BLaER1 treated with 17β-estradiol and CSF1 and Interleukin-3, amounts not matched to agents 10 nM and 100 nM (cell line): ENCODE data around the gene CIAPIN1.
"Not testable (repeated sequence)": the region's sequence is repeated elsewhere in the genome, so short reads cannot be mapped to it uniquely, and the experiment has no call there.

Experiments used
- H3K27ac ChIP-seq, 11 experiments: shearing (Covaris generic); formaldehyde crosslinking; 2 replicates each; pipeline ENCODE4 v1.8.1; 2022
- H3K27me3 ChIP-seq, 11 experiments: shearing (Covaris generic); formaldehyde crosslinking; 2 replicates each; pipeline ENCODE4 v1.8.1; 2022
- H3K36me3 ChIP-seq, 11 experiments: shearing (Covaris generic); formaldehyde crosslinking; 2 replicates each; pipeline ENCODE4 v1.8.1; 2022
- H3K4me1 ChIP-seq, 10 experiments: shearing (Covaris generic); formaldehyde crosslinking; 2 replicates each; pipeline ENCODE4 v1.8.1; 2022
- H3K4me2 ChIP-seq, 11 experiments: shearing (Covaris generic); formaldehyde crosslinking; 2 replicates each; pipeline ENCODE4 v1.8.1; 2022
- H3K4me3 ChIP-seq, 10 experiments: shearing (Covaris generic); formaldehyde crosslinking; 2 replicates each; pipeline ENCODE4 v1.8.1; 2022
- H3K9ac ChIP-seq, 11 experiments: shearing (Covaris generic); formaldehyde crosslinking; 2 replicates each; pipeline ENCODE4 v1.8.1; 2022
- H3K9me3 ChIP-seq, 11 experiments: shearing (Covaris generic); formaldehyde crosslinking; replicated peaks in 1 of 11; 2 replicates each; pipeline ENCODE4 v1.8.1; 2022
- H4K20me1 ChIP-seq, 11 experiments: shearing (Covaris generic); formaldehyde crosslinking; 2 replicates each; pipeline ENCODE4 v1.8.1; 2022
- Cebpa-rat ChIP-seq, 11 experiments: shearing (Covaris generic); IDR thresholded peaks; 2 replicates each; pipeline ENCODE4 v1.8.1; 2022

CIAPIN1 gene

DNA sequence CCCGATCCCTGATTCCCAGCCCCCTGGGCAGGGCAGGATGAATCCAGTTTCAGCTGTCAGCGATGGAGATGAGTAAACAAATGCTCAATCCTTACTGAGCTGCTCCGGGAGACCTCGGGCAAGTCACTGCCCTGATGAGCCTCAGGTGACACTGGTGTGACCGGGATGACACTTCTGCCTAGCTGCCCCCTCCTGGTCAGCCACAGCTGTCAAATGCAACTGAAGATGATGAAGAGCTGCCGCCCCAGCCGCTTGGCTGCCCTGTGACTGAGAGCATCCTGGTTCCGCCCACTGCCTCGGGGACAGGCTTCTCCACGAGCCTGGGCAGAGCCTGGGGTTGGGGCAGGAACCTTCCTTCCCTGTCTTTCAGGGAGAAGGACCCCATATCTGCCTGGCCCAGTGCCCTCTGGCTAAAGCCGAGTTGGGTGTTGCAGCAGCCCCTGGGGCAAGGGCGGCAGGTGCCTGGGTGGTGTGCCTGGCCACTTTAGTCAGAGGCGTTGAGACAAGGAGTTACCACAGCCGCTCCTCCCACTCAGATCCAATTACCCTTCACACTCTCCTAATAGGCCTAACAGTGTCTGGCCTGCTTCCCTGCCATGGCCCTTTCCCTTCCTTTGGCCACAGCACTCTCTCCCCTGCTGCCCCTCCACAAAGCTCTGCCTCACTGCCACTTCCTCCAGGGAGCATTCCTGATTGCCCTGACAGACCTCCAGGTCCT is 37.2 kb downstream of the CIAPIN1 start:
- Histone ChIP-seq H4K20me1 (no peaks in the 10 kb centered on the region; a peak in 1 of 22 replicates), H3K9me3 (no peaks in the 10 kb centered on the region), H3K36me3 (no peaks in the 10 kb centered on the region), H3K27me3 (no peaks in the 10 kb centered on the region), H3K4me2 (peak overlapping the region in 10 of 11 experiments; percentile 62 to 81 (median 67); a peak in 20 of 22 replicates), H3K4me3 (no peak overlapping the region), H3K9ac (no peak overlapping the region), H3K4me1 (peaks cover 47 to 86% (median 66%) of the 10 kb centered on the region in 10 experiments), H3K27ac (peak overlapping the region in 1 of 11 experiments; percentile 42; a peak in 2 of 22 replicates)
- TF ChIP-seq Cebpa-rat (IDR thresholded peaks at IDR 0.05): no peak

- no peaks in the 10 kb centered on the region for H3K36me3 ChIP-seq
- no peak overlapping the region for H3K9ac ChIP-seq
- H3K4me2 ChIP-seq: peak overlapping the region; percentile 32 to 81 (median 66); a peak in 20 of 22 replicates
- H3K27me3 ChIP-seq: no peaks in the 10 kb centered on the region
- no peaks in the 10 kb centered on the region for H3K9me3 ChIP-seq
- no peak for TF ChIP-seq Cebpa-rat (IDR thresholded peaks at IDR 0.05)
- no peaks in the 10 kb centered on the region; a peak in 1 of 22 replicates for H4K20me1 ChIP-seq
- H3K27ac ChIP-seq: peak overlapping the region in 2 of 11 experiments; percentile 40 to 42; a peak in 5 of 22 replicates
- no peak overlapping the region for H3K4me3 ChIP-seq
- H3K4me1 ChIP-seq: peaks cover 47 to 88% (median 65%) of the 10 kb centered on the region in 10 experiments
Measured at GRCh38 chr16:57409065-57409464, 38.1 kb downstream of the CIAPIN1 start.

- H3K36me3 ChIP-seq: no peaks in the 10 kb centered on the region
- no peak overlapping the region for H3K4me3 ChIP-seq
- H3K4me2 ChIP-seq: peak overlapping the region; percentile 31 to 81 (median 57); a peak in 17 of 22 replicates
- H3K9ac ChIP-seq: no peak overlapping the region
- no peaks in the 10 kb centered on the region for H4K20me1 ChIP-seq
- no peaks in the 10 kb centered on the region for H3K27me3 ChIP-seq
- H3K4me1 ChIP-seq: peaks cover 36 to 77% (median 51%) of the 10 kb centered on the region in 10 experiments
- no peak overlapping the region for H3K27ac ChIP-seq
- TF ChIP-seq Cebpa-rat (IDR thresholded peaks at IDR 0.05): no peak
- no peaks in the 10 kb centered on the region for H3K9me3 ChIP-seq
Measured at GRCh38 chr16:57407521-57408353, 39.4 kb downstream of the CIAPIN1 start.

DNA sequence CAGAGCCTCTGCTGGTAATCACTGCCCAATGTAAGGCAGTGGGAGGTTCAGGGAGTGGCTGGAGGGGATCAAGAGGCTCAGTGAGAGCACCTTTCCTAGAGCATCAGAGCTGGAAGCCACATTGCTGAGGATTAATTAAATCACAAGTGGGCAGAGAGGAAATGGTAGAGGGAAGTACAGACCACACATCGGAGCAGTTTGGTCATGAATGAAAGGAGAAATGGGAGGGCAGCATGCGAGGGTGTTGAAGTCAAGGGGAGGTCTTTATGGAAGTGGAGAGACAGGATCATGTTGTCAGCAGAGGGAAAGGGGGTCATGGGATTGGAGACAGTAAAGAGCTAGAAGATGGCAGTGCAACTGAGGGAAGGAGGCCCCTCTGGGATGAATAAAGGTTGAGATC is 40.3 kb downstream of the CIAPIN1 start:
- H3K36me3 ChIP-seq: no peaks in the 10 kb centered on the region
- no peak for TF ChIP-seq Cebpa-rat (IDR thresholded peaks at IDR 0.05)
- H3K4me2 ChIP-seq: peak overlapping the region; percentile 31 to 81 (median 57)
- H3K4me3 ChIP-seq: no peak overlapping the region
- no peaks in the 10 kb centered on the region for H3K27me3 ChIP-seq
- H3K9me3 ChIP-seq: no peaks in the 10 kb centered on the region
- peaks cover 36 to 71% (median 47%) of the 10 kb centered on the region in 10 experiments for H3K4me1 ChIP-seq
- H3K27ac ChIP-seq: peak overlapping the region in 1 of 11 experiments; percentile 32; a peak in 2 of 22 replicates
- no peak overlapping the region for H3K9ac ChIP-seq
- H4K20me1 ChIP-seq: no peaks in the 10 kb centered on the region

DNA sequence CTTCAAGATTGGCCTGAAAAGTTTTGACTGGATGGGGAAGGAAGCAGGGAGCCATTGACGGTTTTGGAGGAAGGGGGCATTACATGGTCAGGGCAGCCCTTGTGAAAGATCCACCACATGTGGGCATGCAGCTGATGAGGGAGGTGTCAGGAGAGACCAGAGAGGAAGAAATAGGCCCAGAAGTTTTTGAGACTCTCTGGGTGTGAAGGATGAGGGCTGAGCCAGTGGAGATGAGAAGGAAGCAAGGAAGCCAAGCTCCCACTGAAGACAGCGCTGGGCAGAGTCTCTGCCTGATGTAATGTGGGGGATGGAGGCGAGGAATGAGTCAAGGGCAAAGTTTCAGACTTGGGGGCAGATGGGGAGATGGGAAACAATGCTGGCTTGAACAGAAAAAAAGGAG is 42.1 kb downstream of the CIAPIN1 start:
- H3K9ac ChIP-seq: no peak overlapping the region
- no peaks in the 10 kb centered on the region for H3K9me3 ChIP-seq
- no peaks in the 10 kb centered on the region for H4K20me1 ChIP-seq
- no peak overlapping the region for H3K4me3 ChIP-seq
- H3K27me3 ChIP-seq: no peaks in the 10 kb centered on the region
- H3K27ac ChIP-seq: no peak overlapping the region
- H3K4me2 ChIP-seq: peak overlapping the region in 1 of 11 experiments; percentile 33; a peak in 3 of 22 replicates
- H3K4me1 ChIP-seq: peaks cover 31 to 68% (median 38%) of the 10 kb centered on the region in 10 experiments
- no peaks in the 10 kb centered on the region for H3K36me3 ChIP-seq
- TF ChIP-seq Cebpa-rat (IDR thresholded peaks at IDR 0.05): no peak

- peaks cover 22 to 65% (median 30%) of the 10 kb centered on the region in 10 experiments for H3K4me1 ChIP-seq
- no peaks in the 10 kb centered on the region for H3K27me3 ChIP-seq
- no peak within 1 kb of the TSS for H3K9ac ChIP-seq
- no peaks in the 10 kb centered on the region for H4K20me1 ChIP-seq
- H3K9me3 ChIP-seq: no peaks in the 10 kb centered on the region
- H3K27ac ChIP-seq: no peak within 1 kb of the TSS
- H3K4me2 ChIP-seq: peak within 1 kb of the TSS in 2 of 11 experiments; percentile 6 to 33; a peak in 3 of 22 replicates
- no peak for TF ChIP-seq Cebpa-rat (IDR thresholded peaks at IDR 0.05)
- H3K4me3 ChIP-seq: no peak within 1 kb of the TSS
- no peaks in the 10 kb centered on the region for H3K36me3 ChIP-seq
Measured at GRCh38 chr16:57403965-57404817, 43.0 kb downstream of the CIAPIN1 start, which contains the start of gene CCL17. CCL17 (plus strand) TSS chr16:57404767; CDS start chr16:57413933, 9,166 bp downstream.

- H3K9me3 ChIP-seq: no peaks in the 10 kb centered on the region
- H4K20me1 ChIP-seq: no peaks in the 10 kb centered on the region
- no peaks in the 10 kb centered on the region for H3K36me3 ChIP-seq
- H3K4me3 ChIP-seq: no peak overlapping the region
- H3K4me1 ChIP-seq: peaks cover 11 to 51% (median 21%) of the 10 kb centered on the region in 10 experiments
- no peak overlapping the region for H3K9ac ChIP-seq
- H3K27ac ChIP-seq: no peak overlapping the region
- TF ChIP-seq Cebpa-rat (IDR thresholded peaks at IDR 0.05): no peak
- H3K27me3 ChIP-seq: no peaks in the 10 kb centered on the region
- peak overlapping the region in 8 of 11 experiments; percentile 3 to 33 (median 20); a peak in 11 of 22 replicates for H3K4me2 ChIP-seq
Measured at GRCh38 chr16:57401943-57402640, 45.1 kb downstream of the CIAPIN1 start.

DNA sequence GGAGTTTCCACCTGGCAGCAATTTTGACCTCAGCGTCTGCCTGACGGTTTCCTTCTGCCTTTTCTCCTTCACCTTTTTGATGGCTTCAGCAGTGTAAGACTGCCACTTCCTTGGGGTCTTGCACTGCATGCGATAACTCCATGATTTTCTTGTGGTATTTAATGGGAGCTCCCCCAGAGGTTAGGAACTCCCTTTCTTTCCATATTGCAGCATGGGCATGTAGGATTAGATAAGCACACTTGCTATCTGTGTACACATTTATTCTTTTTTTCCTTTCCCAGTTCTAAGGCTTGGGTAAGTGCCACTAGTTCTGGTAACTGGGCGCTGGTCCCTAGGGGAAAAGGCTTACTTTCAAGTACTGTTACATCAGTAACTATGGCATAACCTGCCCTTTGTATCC is 49.7 kb downstream of the CIAPIN1 start:
- not testable (repeated sequence) for H3K4me3 ChIP-seq, H4K20me1 ChIP-seq, H3K27ac ChIP-seq, H3K9ac ChIP-seq, H3K27me3 ChIP-seq, H3K36me3 ChIP-seq, H3K4me2 ChIP-seq
- Histone ChIP-seq H3K9me3 (peaks cover 9 to 17% (median 14%) of the 10 kb centered on the region in 11 experiments; a peak in 21 of 22 replicates), H3K4me1 (peaks cover 0 to 24% (median 14%) of the 10 kb centered on the region in 10 experiments; a peak in 13 of 20 replicates)
